ENCODE measurements around the gene COL4A4.

GRCh38 chr2:227143895-227144294 is 20.1 kb downstream of the COL4A4 start:
- TF ChIP-seq CTCF (IDR thresholded peaks at IDR 0.05; ENCODE audit: borderline replicate concordance, extremely low read depth, low read length, poor library complexity, severe bottlenecking) (no peak), EZH2 (IDR thresholded peaks at IDR 0.05; ENCODE audit: borderline replicate concordance, low read depth, low read length, severe bottlenecking) (no peak)

Measured in DND-41 (cell line).